ENCODE measurements around the gene MAP6. TPM values are rescaled to one million over a fixed set of nuclear protein-coding genes. Genes with fewer than 3 reads are reported as not detected.

MAP6 gene
- total and polyA plus RNA-seq, 9 of the 15 experiments (the other 6 are each of a cell fraction or from before 2014, with no cell fraction given) = not detected

- no peak for TF ChIP-seq GMEB1 (CRISPR knock-in tag; IDR thresholded peaks at IDR 0.05)
- TF ChIP-seq ZNF282 (CRISPR knock-in tag; IDR thresholded peaks at IDR 0.05) = no peak
- no peak for TF ChIP-seq PCBP1 (IDR thresholded peaks at IDR 0.05; ENCODE audit: low read depth, low read length, poor library complexity, severe bottlenecking)
- TF ChIP-seq ZNF324 (CRISPR knock-in tag; IDR thresholded peaks at IDR 0.05) = no peak
- no peak for TF ChIP-seq RBM34 (IDR thresholded peaks at IDR 0.05; ENCODE audit: borderline replicate concordance, insufficient read depth, low read length)
- TF ChIP-seq ATF1 (CRISPR knock-in tag; IDR thresholded peaks at IDR 0.05) = no peak
- TF ChIP-seq ATF1 (tag; IDR thresholded peaks at IDR 0.05) = peak; percentile 65
- no peak for TF ChIP-seq FOXA3 (CRISPR knock-in tag; conservative IDR thresholded peaks at IDR 0.05 in 1 of 2, IDR thresholded peaks at IDR 0.05 in 1 of 2)
- TF ChIP-seq CTCFL (IDR thresholded peaks at IDR 0.05; ENCODE audit: borderline replicate concordance, insufficient read depth, low read depth, low read length, poor library complexity, severe bottlenecking) = no peak
- TF ChIP-seq ZNF232 (CRISPR knock-in tag; IDR thresholded peaks at IDR 0.05) = no peak
- TF ChIP-seq HDAC6 (IDR thresholded peaks at IDR 0.05; ENCODE audit: low read depth, low read length) = no peak
- no peak for TF ChIP-seq FOXA1 (IDR thresholded peaks at IDR 0.05; ENCODE audit: borderline replicate concordance)
- TF ChIP-seq ELF2 (CRISPR knock-in tag; IDR thresholded peaks at IDR 0.05) = no peak
- no peak for TF ChIP-seq PML (IDR thresholded peaks at IDR 0.05; ENCODE audit: low read length)
- no peak for TF ChIP-seq BRD9 (IDR thresholded peaks at IDR 0.05; ENCODE audit: low read depth, partially characterized antibody)
- TF ChIP-seq FOXK2 (conservative IDR thresholded peaks at IDR 0.05 in 1 of 2, IDR thresholded peaks at IDR 0.05 in 1 of 2; ENCODE audit: low read depth in 2 of 2) = no peak
- no peak for TF ChIP-seq BCOR (IDR thresholded peaks at IDR 0.05)
- no peak for TF ChIP-seq ILK (tag; IDR thresholded peaks at IDR 0.05; ENCODE audit: borderline replicate concordance, low read depth)
- no peak for TF ChIP-seq SIN3B (IDR thresholded peaks at IDR 0.05; ENCODE audit: low read depth)
- no peak for TF ChIP-seq STAT5A (IDR thresholded peaks at IDR 0.05; ENCODE audit: borderline replicate concordance, low read length)
- TF ChIP-seq SREBF2 (CRISPR knock-in tag; IDR thresholded peaks at IDR 0.05) = no peak
- TF ChIP-seq KDM2B (CRISPR knock-in tag; IDR thresholded peaks at IDR 0.05) = no peak
- TF ChIP-seq KDM4B (IDR thresholded peaks at IDR 0.05; ENCODE audit: borderline replicate concordance in 2 of 2, low read depth in 1 of 2) = no peak
- TF ChIP-seq ATF2 (CRISPR knock-in tag; IDR thresholded peaks at IDR 0.05) = no peak
- TF ChIP-seq TRIM24 (IDR thresholded peaks at IDR 0.05) = peak in 1 of 2 experiments; percentile 8; a peak in 2 of 4 replicates
Measured at GRCh38 chr11:75554258-75555022, 114.4 kb downstream of the MAP6 start (continued).

All from K562 (cell line).